SK-N-SH (cell line): ENCODE data around the gene GALNS. TPM values are rescaled to one million over a fixed set of nuclear protein-coding genes. Genes with fewer than 3 reads are reported as not detected.

Source experiments
- CTCF ChIA-PET: fragments of 300-600, 350-600 bp; formaldehyde crosslinking; extraction: SDS; loops from one replicate; lab custom pipeline; 2021; lab: Yijun Ruan, JAX
- POLR2A ChIA-PET: fragments of 350-600 bp; sonication (Branson Sonifier 250); formaldehyde crosslinking; extraction: SDS; loops from one replicate; lab custom pipeline; 2020; ENCODE audit warnings: antibody characterized with exemption, inconsistent platforms; lab: Yijun Ruan, JAX
- DNase-seq: peaks from one replicate; pipeline ENCODE4 v3.0.0; 2012
- H2AFZ ChIP-seq: fragments of 200-600 bp; sonication (generic); 2 replicates; pipeline ENCODE4 v1.8.1; 2016; ENCODE audit warnings: antibody characterized with exemption, mild to moderate bottlenecking, low read depth
- H3F3A ChIP-seq: fragments of 200-600 bp; sonication (generic); replicated peaks from 2 replicates; pipeline ENCODE3; 2016; ENCODE audit warnings: antibody characterized with exemption, mild to moderate bottlenecking; ENCODE audit not compliant: insufficient read depth
- H3K27ac ChIP-seq, 2 experiments: fragments of 200-500 bp in 1 of 2; fragments of 200-600 bp in 1 of 2; sonication (Bioruptor generic) in 1 of 2; sonication (generic), shearing (Covaris generic) in 1 of 2; 2 replicates each; pipeline versions ENCODE4 v1.5.1 to v1.6.1; 2014 to 2016; ENCODE audit warnings: low read depth in 2 of 2, inconsistent platforms in 1 of 2, low read length in 1 of 2, mild to moderate bottlenecking in 1 of 2, mixed read lengths in 1 of 2
- H3K27me3 ChIP-seq: fragments of 200-600 bp; sonication (generic), shearing (Covaris generic); 2 replicates; pipeline ENCODE4 v1.6.1; 2016; ENCODE audit warnings: mixed run types; ENCODE audit not compliant: insufficient read depth
- H3K36me3 ChIP-seq, 2 experiments: fragments of 200-500 bp in 1 of 2; fragments of 200-600 bp in 1 of 2; sonication (Bioruptor generic) in 1 of 2; sonication (generic) in 1 of 2; replicated peaks in 1 of 2; 2 replicates each; pipeline versions ENCODE3 to v1.5.1; 2014 to 2016; ENCODE audit warnings: low read length in 1 of 2, mild to moderate bottlenecking in 1 of 2; ENCODE audit not compliant: insufficient read depth in 2 of 2, control insufficient read depth in 1 of 2
- H3K4me1 ChIP-seq, 2 experiments: fragments of 200-500 bp in 1 of 2; fragments of 200-600 bp in 1 of 2; sonication (Bioruptor generic) in 1 of 2; sonication (generic), shearing (Covaris generic) in 1 of 2; 2 replicates each; pipeline versions ENCODE4 v1.5.1 to v1.6.1; 2014 to 2016; ENCODE audit warnings: low read depth in 1 of 2, low read length in 1 of 2, mixed run types in 1 of 2; ENCODE audit not compliant: insufficient read depth in 2 of 2, control insufficient read depth in 1 of 2
- H3K4me2 ChIP-seq: fragments of 200-600 bp; sonication (generic), shearing (Covaris generic); 2 replicates; pipeline ENCODE4 v1.6.1; 2017; ENCODE audit warnings: mixed run types
- H3K4me3 ChIP-seq, 2 experiments: fragments of 200-500 bp in 1 of 2; fragments of 200-600 bp in 1 of 2; sonication (Bioruptor generic) in 1 of 2; sonication (generic), shearing (Covaris generic) in 1 of 2; 2 replicates each; pipeline versions ENCODE4 v1.5.1 to v1.8.1; 2014 to 2016; ENCODE audit warnings: low read depth in 2 of 2, inconsistent platforms in 1 of 2, low read length in 1 of 2, mild to moderate bottlenecking in 1 of 2, mixed read lengths in 1 of 2, moderate library complexity in 1 of 2
- H3K79me2 ChIP-seq: fragments of 200-600 bp; sonication (generic); 2 replicates; pipeline ENCODE4 v1.8.1; 2017; ENCODE audit warnings: mild to moderate bottlenecking; ENCODE audit not compliant: insufficient read depth
- H3K9ac ChIP-seq: fragments of 200-600 bp; sonication (generic); 2 replicates; pipeline ENCODE4 v1.6.1; 2017; ENCODE audit warnings: mixed run types
- H3K9me2 ChIP-seq: fragments of 200-600 bp; sonication (generic); 2 replicates; pipeline ENCODE4 v1.6.1; 2017; ENCODE audit warnings: mixed run types
- H3K9me3 ChIP-seq: fragments of 200-600 bp; sonication (generic); 2 replicates; pipeline ENCODE4 v1.6.1; 2017; ENCODE audit warnings: mixed run types, mild to moderate bottlenecking, moderate library complexity
- H4K20me1 ChIP-seq: fragments of 200-600 bp; sonication (generic); 2 replicates; pipeline ENCODE4 v1.6.1; 2017; ENCODE audit warnings: mild to moderate bottlenecking, mixed run types; ENCODE audit not compliant: insufficient read depth
- FOXM1 ChIP-seq: IDR thresholded peaks from 2 replicates; pipeline ENCODE4 v1.4.0; 2012; ENCODE audit warnings: low read depth, mild to moderate bottlenecking
- JUND ChIP-seq: IDR thresholded peaks from 2 replicates; pipeline ENCODE4 v1.4.0; 2012
- MXI1 ChIP-seq: IDR thresholded peaks from 2 replicates; pipeline ENCODE4 v1.6.1; 2012; ENCODE audit warnings: mild to moderate bottlenecking, low read depth, low read length, improper control_type of control experiment
- NRF1 ChIP-seq: IDR thresholded peaks from 2 replicates; pipeline ENCODE4 v1.6.1; 2012; ENCODE audit warnings: low read depth, mild to moderate bottlenecking, low read length
- POLR2AphosphoS5 ChIP-seq: IDR thresholded peaks from 2 replicates; pipeline ENCODE4 v1.6.1; 2012; ENCODE audit warnings: low read depth, low read length
- RAD21 ChIP-seq: IDR thresholded peaks from 2 replicates; pipeline ENCODE4 v1.6.1; 2012; ENCODE audit warnings: mild to moderate bottlenecking, low read length
- RFX5 ChIP-seq: IDR thresholded peaks from 2 replicates; pipeline ENCODE4 v1.6.1; 2012; ENCODE audit warnings: mild to moderate bottlenecking, improper control_type of control experiment, low read length
- TAF1 ChIP-seq: IDR thresholded peaks from 2 replicates; pipeline ENCODE4 v1.6.1; 2012; ENCODE audit warnings: low read depth, mild to moderate bottlenecking, low read length, moderate library complexity, borderline replicate concordance
- TEAD4 ChIP-seq: IDR thresholded peaks from 2 replicates; pipeline ENCODE4 v1.4.0; 2012; ENCODE audit warnings: mild to moderate bottlenecking, borderline replicate concordance; ENCODE audit not compliant: insufficient read depth
- YY1 ChIP-seq: IDR thresholded peaks from 2 replicates; pipeline ENCODE4 v1.4.0; 2012; ENCODE audit warnings: low read depth, mild to moderate bottlenecking
- WGBS: methylation state at CpG from one replicate; pipeline ENCODE4 v1.1.6; 2017; ENCODE audit warnings: low lambda C conversion rate; 5-methylcytosine and 5-hydroxymethylcytosine counted together
- polyA plus RNA-seq, 3 experiments: library from polyadenylated mRNA; depleted of rRNA; stranded (reverse); fragments of >200 nt; gene quantifications; 2 replicates each; pipeline ENCODE4 v1.2.3, GENCODE V29; 2012
- TF ChIP-seq, protein P1 (sequence below): IDR thresholded peaks from 2 replicates; pipeline ENCODE4 v1.4.0; 2012; ENCODE audit warnings: low read depth, borderline replicate concordance
- TF ChIP-seq, protein P2 (sequence below): IDR thresholded peaks from 2 replicates; pipeline ENCODE4 v1.4.0; 2012; ENCODE audit warnings: low read depth
- TF ChIP-seq, protein P3 (sequence below): IDR thresholded peaks from 2 replicates; pipeline ENCODE4 v1.4.0; 2012; ENCODE audit warnings: low read depth, borderline replicate concordance
- TF ChIP-seq, protein P4 (sequence below): fragments of 150-350 bp; IDR thresholded peaks from 2 replicates; pipeline ENCODE4 v1.6.1; 2016; ENCODE audit warnings: mild to moderate bottlenecking, low read depth, low read length
- TF ChIP-seq, protein P5 (sequence below): fragments of 150-350 bp; IDR thresholded peaks from 2 replicates; pipeline ENCODE4 v1.6.1; 2017; ENCODE audit warnings: antibody characterized with exemption, low read length, low read depth, borderline replicate concordance
- TF ChIP-seq, protein P6 (sequence below): fragments of 200-600 bp; sonication (generic); IDR thresholded peaks from 2 replicates; pipeline ENCODE4 v1.6.1; 2017; ENCODE audit warnings: antibody characterized with exemption, mild to moderate bottlenecking, moderate library complexity

The GALNS gene
- polyA plus RNA-seq, 1 of the 3 experiments (the other 2 are of a cell fraction), result 16.5 TPM

DNA sequence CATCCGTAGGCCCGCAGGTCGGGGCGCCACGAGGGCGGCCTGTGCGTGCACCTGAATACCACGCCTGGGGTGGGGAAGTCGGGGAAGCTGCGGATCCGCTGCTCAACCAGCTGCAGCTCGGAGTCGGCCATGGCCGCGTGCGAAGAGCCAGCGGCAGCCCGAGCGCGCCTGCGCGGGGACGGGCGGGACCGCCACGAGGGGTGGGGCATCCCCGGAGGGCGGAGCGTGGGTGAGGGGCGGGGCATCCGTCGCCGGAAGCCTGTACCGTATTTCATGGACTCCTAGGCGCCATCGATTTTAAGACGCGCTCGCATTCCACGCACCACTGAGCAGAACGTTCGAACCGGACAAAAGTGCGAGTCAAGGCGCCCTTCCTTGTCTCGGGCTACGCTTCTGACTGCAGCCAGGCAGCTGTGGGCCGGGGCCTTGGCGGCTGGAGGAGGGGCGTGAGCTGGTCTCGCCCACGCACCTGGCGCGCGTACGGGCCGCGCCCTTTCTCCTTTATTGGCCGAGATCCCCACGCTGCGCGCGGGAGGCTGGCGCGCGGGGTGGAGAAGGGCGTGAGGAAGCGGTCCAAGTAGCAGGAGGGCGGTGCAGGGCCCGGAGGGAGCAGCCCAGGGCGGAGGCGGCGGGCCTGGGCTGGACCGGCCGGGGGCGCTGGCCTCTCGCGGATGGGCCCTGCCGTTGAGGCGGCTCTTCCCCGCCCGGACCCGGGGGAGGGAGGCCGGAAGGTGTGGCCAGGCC lies 44.8 kb downstream of the GALNS start, which contains the start of gene APRT:
TSS of gene APRT (minus strand) at position 160 of the 744 bp plus-strand sequence. CDS start at position 131, 29 bp downstream.
- Histone ChIP-seq H3F3A (peaks cover 25% of the 10 kb centered on the region), H3K27me3 (no peaks in the 10 kb centered on the region), H3K9me3 (no peaks in the 10 kb centered on the region), H3K4me1 (peaks cover 10 to 29% of the 10 kb centered on the region in 2 experiments; a peak in 2 of 4 replicates), H4K20me1 (peaks cover 22% of the 10 kb centered on the region), H3K9ac (peak within 1 kb of the TSS; percentile 78), H3K36me3 (peaks cover 0 to 23% of the 10 kb centered on the region in 2 experiments), H2AFZ (peak within 1 kb of the TSS; percentile 89), H3K27ac (peak within 1 kb of the TSS; percentile 79 to 91), H3K4me2 (peak within 1 kb of the TSS; percentile 98), H3K79me2 (peaks cover 14% of the 10 kb centered on the region), H3K4me3 (peak within 1 kb of the TSS; percentile 73 to 74), H3K9me2 (no peaks in the 10 kb centered on the region)
- CTCF ChIA-PET, result interaction anchor here (0.6 to 9.1 kb wide), 15 partner anchors 10 to 406 kb away, joined by 3 to 82 read pairs (median 3); partner anchors contain the start of genes CDH15, GALNS, TRAPPC2L and ZNF778
- DNase-seq, result peak; percentile 99
- 0% methylated on average over 14 of the region's 84 CpGs for WGBS
- POLR2A ChIA-PET, result interaction anchor here (0.9 to 1.4 kb wide), 2 partner anchors 46 to 359 kb away, joined by 3 to 7 read pairs; partner anchors contain the start of gene TRAPPC2L
- TF ChIP-seq, protein P1, sequence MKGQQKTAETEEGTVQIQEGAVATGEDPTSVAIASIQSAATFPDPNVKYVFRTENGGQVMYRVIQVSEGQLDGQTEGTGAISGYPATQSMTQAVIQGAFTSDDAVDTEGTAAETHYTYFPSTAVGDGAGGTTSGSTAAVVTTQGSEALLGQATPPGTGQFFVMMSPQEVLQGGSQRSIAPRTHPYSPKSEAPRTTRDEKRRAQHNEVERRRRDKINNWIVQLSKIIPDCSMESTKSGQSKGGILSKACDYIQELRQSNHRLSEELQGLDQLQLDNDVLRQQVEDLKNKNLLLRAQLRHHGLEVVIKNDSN, result 0 out of 2 replicates have a peak, but pooled peaks have one; percentile 9
- TF ChIP-seq POLR2AphosphoS5 (peak; percentile 85), FOXM1 (no peak), TAF1 (peak; percentile 62; the same call in 1 of the 2 replicates), RFX5 (no peak), YY1 (peak; percentile 86), RAD21 (peak; percentile 53), NRF1 (peak; percentile 82), MXI1 (peak; percentile 63), JUND (no peak), TEAD4 (0 out of 2 replicates have a peak, but pooled peaks have one; percentile 52)
- TF ChIP-seq, protein P2, sequence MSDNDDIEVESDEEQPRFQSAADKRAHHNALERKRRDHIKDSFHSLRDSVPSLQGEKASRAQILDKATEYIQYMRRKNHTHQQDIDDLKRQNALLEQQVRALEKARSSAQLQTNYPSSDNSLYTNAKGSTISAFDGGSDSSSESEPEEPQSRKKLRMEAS, result peak; percentile 57; the same call in 1 of the 2 replicates
- TF ChIP-seq, protein P3, sequence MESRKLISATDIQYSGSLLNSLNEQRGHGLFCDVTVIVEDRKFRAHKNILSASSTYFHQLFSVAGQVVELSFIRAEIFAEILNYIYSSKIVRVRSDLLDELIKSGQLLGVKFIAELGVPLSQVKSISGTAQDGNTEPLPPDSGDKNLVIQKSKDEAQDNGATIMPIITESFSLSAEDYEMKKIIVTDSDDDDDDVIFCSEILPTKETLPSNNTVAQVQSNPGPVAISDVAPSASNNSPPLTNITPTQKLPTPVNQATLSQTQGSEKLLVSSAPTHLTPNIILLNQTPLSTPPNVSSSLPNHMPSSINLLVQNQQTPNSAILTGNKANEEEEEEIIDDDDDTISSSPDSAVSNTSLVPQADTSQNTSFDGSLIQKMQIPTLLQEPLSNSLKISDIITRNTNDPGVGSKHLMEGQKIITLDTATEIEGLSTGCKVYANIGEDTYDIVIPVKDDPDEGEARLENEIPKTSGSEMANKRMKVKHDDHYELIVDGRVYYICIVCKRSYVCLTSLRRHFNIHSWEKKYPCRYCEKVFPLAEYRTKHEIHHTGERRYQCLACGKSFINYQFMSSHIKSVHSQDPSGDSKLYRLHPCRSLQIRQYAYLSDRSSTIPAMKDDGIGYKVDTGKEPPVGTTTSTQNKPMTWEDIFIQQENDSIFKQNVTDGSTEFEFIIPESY, result no peak
- TF ChIP-seq, protein P4, sequence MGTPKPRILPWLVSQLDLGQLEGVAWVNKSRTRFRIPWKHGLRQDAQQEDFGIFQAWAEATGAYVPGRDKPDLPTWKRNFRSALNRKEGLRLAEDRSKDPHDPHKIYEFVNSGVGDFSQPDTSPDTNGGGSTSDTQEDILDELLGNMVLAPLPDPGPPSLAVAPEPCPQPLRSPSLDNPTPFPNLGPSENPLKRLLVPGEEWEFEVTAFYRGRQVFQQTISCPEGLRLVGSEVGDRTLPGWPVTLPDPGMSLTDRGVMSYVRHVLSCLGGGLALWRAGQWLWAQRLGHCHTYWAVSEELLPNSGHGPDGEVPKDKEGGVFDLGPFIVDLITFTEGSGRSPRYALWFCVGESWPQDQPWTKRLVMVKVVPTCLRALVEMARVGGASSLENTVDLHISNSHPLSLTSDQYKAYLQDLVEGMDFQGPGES, result no peak
- TF ChIP-seq, protein P5, sequence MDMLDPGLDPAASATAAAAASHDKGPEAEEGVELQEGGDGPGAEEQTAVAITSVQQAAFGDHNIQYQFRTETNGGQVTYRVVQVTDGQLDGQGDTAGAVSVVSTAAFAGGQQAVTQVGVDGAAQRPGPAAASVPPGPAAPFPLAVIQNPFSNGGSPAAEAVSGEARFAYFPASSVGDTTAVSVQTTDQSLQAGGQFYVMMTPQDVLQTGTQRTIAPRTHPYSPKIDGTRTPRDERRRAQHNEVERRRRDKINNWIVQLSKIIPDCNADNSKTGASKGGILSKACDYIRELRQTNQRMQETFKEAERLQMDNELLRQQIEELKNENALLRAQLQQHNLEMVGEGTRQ, result no peak
- TF ChIP-seq, protein P6, sequence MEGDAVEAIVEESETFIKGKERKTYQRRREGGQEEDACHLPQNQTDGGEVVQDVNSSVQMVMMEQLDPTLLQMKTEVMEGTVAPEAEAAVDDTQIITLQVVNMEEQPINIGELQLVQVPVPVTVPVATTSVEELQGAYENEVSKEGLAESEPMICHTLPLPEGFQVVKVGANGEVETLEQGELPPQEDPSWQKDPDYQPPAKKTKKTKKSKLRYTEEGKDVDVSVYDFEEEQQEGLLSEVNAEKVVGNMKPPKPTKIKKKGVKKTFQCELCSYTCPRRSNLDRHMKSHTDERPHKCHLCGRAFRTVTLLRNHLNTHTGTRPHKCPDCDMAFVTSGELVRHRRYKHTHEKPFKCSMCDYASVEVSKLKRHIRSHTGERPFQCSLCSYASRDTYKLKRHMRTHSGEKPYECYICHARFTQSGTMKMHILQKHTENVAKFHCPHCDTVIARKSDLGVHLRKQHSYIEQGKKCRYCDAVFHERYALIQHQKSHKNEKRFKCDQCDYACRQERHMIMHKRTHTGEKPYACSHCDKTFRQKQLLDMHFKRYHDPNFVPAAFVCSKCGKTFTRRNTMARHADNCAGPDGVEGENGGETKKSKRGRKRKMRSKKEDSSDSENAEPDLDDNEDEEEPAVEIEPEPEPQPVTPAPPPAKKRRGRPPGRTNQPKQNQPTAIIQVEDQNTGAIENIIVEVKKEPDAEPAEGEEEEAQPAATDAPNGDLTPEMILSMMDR, result peak; percentile 36
